HG03460 (cell line): Measurements from ENCODE around the gene CYP19A1.

ENCODE experiments used
- ATAC-seq: cut with Tn5 transposase; IDR thresholded peaks from one replicate; pipeline ENCODE4 v1.9.1; 2021; ENCODE audit not compliant: unreplicated experiment

CYP19A1 gene

GRCh38 chr15:51328926-51329325 lies 9.5 kb downstream of the CYP19A1 start:
- no peak for ATAC-seq

GRCh38 chr15:51327081-51327480 lies 11.3 kb downstream of the CYP19A1 start:
- no peak for ATAC-seq

- no peak for ATAC-seq
These were observed 13.2 kb downstream of the CYP19A1 start for GRCh38 chr15:51325167-51325566.

- ATAC-seq = no peak
These were observed 14.6 kb downstream of the CYP19A1 start for GRCh38 chr15:51323749-51324148.

- ATAC-seq = no peak
These were observed 15.6 kb downstream of the CYP19A1 start for GRCh38 chr15:51322621-51323296.

GRCh38 chr15:51321316-51321715 lies 17.1 kb downstream of the CYP19A1 start:
- no peak for ATAC-seq

- no peak for ATAC-seq
These were observed 17.6 kb downstream of the CYP19A1 start for GRCh38 chr15:51320843-51321242.

GRCh38 chr15:51319539-51319938 lies 18.9 kb downstream of the CYP19A1 start:
- no peak for ATAC-seq

- no peak for ATAC-seq
These were observed 19.8 kb downstream of the CYP19A1 start for GRCh38 chr15:51318382-51319150.

- ATAC-seq = no peak
These were observed 21.8 kb downstream of the CYP19A1 start for GRCh38 chr15:51316636-51317035.

- no peak for ATAC-seq
These were observed 22.7 kb downstream of the CYP19A1 start for GRCh38 chr15:51315726-51316125.

GRCh38 chr15:51314391-51315337 lies 23.7 kb downstream of the CYP19A1 start:
- ATAC-seq = no peak

- ATAC-seq = no peak
These were observed 24.6 kb downstream of the CYP19A1 start for GRCh38 chr15:51313644-51314280.

GRCh38 chr15:51313074-51313393 lies 25.4 kb downstream of the CYP19A1 start:
- ATAC-seq = no peak

- ATAC-seq = no peak
These were observed 26.0 kb downstream of the CYP19A1 start for GRCh38 chr15:51312166-51313073.

GRCh38 chr15:51311510-51311909 lies 26.9 kb downstream of the CYP19A1 start:
- ATAC-seq = no peak

- ATAC-seq = no peak
These were observed 28.3 kb downstream of the CYP19A1 start for GRCh38 chr15:51310064-51310463.

- no peak for ATAC-seq
These were observed 30.6 kb downstream of the CYP19A1 start for GRCh38 chr15:51307811-51308210.

GRCh38 chr15:51307325-51307724 lies 31.1 kb downstream of the CYP19A1 start:
- ATAC-seq = no peak

- ATAC-seq = no peak
These were observed 34.9 kb downstream of the CYP19A1 start for GRCh38 chr15:51303462-51303980.
